Right renal cortex interstitium (tissue), 3 donors: ENCODE results near the gene POLR2J2. TPM values are rescaled to one million over a fixed set of nuclear protein-coding genes. Genes with fewer than 3 reads are reported as not detected.
"Not testable (repeated sequence)": the region's sequence is repeated elsewhere in the genome, so short reads cannot be mapped to it uniquely, and the experiment has no call there.

Experiments used
- DNase-seq, 3 donors: peaks; one replicate each; pipeline ENCODE4 v3.0.0-alpha.2; 2013; ENCODE audit warnings: low read depth in 3 of 3, low spot score in 2 of 3
- polyA plus RNA-seq, 3 donors: library from polyadenylated mRNA; unstranded; fragments of 120-200 nt; gene quantifications; one replicate each; pipeline ENCODE4 v1.2.1, GENCODE V29; 2013; ENCODE audit not compliant: insufficient read length in 3 of 3

The POLR2J2 gene
- polyA plus RNA-seq, 3 donors, result 0.97 to 2.7 (median 1.1) TPM

DNA sequence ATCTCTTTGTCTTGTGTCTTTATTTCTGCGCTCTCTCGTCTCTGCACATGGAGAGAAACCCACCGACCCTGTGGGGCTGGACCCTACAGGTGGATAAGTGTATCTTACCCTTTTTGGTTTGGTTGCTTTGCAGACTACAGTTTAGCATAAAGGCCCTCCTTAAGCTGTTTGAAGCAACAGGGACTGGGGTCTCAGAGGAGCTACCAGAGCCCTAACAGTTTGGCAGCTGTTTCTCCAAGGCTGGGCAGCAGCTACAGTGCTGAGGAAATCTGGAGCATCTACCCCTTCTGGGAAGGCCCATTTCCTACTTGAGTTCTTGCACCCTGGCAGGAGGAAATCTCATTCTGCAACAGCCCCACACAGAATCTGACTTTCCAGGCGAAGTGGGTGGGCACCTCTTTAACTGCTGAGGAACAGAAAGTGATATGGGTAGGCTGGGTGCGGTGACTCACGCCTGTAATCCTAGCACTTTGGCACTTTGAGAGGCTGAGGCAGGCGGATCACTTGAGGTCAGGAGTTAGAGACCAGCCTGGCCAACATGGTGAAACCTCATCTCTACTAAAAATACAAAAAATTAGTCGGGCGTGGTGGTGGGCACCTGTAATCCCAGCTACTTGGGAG lies 2.1 kb upstream of the POLR2J2 start:
- DNase-seq, result not testable (repeated sequence)

DNA sequence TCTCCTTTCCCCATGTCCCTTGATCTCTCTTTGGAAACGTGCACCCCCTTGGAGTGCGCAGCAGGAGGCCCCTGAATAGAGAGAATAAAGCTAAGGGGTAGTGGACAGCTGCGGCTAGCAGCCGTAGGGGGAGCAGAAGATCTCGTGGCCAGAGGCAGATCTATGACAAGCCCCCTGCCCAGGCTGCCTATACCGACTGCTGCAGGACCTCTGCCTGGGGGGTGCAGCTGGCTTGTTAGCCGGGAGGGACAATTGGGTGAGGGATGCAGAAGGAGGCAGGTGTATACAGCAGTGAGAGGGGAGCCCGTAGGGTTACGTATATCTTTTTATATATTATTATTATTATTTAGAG lies 469 bp upstream of the POLR2J2 start:
- not testable (repeated sequence) for DNase-seq

DNA sequence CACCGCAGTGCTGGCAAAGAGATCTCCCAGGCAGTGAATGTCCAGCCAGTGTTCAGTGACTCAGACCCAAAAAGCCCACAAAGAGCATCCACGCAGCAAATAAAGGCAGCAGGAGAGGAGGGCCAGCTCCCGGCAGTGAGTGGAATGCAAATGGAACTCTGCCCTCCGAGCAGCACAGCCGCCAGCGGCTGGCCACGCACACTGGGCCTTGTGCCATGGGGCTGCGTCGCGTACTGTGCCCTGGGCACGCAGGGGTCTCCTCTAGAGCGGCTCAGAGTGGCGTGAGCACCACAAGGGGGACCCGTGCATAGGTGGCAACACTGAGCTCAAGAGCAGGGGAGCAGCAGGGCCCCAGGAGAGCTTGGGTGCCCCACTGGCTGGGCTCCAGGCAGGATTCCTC lies 3.9 kb downstream of the POLR2J2 start:
- not testable (repeated sequence) for DNase-seq

DNA sequence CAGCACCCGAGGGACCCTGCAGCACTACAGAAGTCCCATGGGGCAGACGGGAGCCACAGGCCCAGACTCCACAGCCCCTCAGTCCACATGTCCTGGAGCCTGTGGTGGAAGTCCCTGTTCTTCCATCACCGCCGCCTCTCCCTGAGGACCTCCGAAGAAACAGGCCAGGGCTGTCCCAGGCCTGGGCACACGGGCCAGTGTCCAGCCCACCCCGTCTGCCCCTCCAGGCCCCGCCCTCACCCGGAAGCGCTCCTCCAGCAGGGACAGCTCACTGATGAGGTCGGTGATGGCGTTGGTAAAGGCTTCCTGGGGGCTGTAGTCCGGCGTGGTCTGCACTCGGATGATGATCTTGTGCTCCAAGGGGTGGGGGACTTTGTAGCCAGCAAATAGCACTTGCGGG lies 4.6 kb downstream of the POLR2J2 start:
- DNase-seq, result not testable (repeated sequence)

DNA sequence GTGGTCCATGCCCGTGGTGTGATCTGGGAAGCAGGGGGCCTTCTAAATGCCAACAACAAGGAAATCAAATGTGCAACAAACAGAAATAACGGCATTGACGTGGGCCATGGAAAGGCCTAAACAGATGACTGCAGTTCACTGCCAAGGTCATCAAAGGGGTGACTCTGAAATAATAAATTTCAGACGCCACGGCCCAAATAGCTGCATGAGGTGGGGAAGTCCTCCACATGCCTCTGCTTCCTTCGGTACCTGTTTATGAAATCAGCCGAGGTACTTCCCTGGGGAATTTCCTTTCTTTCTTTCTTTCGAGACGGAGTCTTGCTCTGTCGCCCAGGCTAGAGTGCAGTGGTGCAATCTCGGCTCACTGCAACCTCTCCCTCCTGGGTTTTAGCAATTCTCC lies 6.7 kb downstream of the POLR2J2 start:
- not testable (repeated sequence) for DNase-seq

DNA sequence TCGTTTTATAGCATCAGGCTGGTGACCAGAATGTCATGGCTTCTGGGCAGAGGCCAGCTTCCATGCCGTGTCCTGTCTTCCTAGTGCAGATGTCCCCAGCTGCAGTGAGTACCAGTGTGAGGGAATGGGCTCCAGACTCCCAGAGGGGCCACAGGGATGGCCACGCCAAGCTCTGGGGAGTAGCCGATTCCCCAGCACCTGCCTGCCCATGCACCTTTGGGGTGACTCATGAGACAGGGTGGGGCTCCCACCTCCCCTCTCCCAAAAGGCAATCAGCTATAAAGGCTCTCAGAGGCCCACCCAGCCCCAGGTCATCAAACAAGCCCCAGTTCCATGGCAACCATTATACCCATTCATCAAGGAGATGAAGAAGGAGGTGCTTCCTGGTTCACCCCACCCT lies 21.5 kb downstream of the POLR2J2 start, which contains the start of gene SPDYE2B:
SPDYE2B (plus strand) TSS at position 396 of the 400 bp plus-strand sequence. CDS start 2,030 bp downstream, outside the sequence.
- DNase-seq, result not testable (repeated sequence)

DNA sequence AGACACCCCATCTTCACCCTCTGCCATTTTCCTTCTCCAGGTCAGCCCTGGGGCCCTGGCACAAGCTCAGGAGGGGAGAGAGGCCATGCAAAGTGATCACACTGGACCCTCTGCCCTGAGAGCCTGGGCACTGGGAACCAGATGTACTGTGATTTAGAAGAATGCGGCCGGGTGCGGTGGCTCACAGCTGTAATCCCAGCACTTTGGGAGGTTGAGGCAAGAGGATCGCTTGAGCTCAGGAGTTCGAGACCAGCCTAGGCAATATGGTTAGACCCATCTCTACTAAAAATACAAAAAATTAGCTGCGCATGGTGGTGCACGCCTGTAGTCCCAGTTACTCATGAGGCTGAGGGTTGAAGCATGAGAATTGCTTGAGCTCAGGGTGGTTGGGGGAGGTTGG lies 23.6 kb downstream of the POLR2J2 start:
- not testable (repeated sequence) for DNase-seq

DNA sequence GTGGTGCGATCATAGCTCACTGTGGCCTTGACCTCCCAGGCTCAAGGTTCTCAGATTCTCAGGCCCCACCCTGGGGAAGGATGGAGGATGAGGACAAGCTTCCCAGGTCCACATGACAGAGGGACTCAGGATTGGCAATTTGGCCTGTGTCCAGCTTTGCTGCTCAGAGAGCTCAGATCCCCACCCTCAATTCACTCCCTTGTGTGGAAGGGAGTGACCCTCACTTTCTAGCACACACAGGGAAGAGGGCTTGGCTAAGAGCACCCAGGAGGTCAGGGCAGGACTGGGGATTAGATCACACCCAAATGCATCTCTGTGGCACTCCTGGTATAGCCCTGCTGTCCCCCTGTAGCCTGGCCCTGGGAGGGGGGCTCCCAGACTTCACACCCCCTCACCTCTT lies 28.1 kb downstream of the POLR2J2 start:
- not testable (repeated sequence) for DNase-seq

DNA sequence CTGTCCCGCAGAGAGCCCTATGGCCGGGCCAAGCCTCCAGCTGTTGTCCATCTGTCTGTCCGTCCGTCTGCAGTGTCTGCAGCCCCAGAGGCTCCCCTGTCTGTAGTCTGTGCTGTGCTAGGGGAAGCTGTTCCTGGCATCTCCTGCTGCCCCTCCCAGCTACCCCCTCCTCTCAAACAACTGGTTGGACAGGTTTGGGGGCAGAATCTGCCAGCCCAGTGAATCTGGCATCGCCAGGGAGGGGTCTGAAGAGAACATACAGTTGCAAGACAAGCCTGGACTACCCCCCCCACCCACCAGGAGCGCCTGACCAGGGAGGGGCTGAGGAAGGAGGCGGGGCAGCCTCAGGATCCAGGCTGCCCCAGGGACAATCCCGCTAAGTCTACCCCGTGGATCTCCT lies 28.8 kb downstream of the POLR2J2 start, which contains the start of gene UPK3BL1:
UPK3BL1 (minus strand) TSS at position 101 of the 400 bp plus-strand sequence; CDS start at position 51, 50 bp downstream.
- not testable (repeated sequence) for DNase-seq

DNA sequence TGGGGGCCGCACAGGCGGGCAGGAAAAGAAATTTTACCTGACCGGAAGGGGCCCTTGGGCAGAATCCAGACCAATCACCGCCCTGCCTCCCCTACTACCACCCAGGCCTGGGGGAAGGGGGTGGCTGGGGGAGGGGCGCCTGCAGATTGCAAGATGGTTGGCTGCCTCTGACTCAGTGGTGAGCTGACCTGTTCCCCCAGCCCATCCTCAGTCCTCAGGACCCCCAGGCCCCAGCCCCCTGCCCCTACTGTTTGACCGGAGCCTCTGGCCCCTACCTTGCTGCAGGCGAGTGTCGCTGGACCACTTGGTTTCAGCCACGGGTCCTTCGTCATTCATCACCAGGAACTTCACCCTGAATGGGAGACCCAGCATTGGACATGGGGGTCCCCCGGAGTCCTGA lies 32.6 kb downstream of the POLR2J2 start:
- not testable (repeated sequence) for DNase-seq

DNA sequence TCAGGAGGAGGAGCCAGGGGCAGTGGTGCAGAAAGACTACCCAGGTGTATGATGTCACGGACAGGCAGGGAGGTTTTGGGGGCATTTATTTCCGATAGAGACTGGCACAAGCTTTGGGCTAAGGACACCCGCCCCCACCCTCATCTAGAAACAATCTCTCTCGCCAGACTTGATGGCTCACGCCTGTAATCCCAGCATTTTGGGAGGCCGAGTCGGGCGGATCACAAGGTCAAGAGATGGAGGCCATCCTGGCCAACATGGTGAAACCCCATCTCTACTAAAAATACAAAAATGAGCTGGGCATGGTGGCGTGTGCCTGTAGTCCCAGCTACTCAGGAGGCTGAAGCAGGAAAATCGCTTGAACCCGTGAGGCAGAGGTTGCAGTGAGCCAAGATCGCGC lies 34.5 kb downstream of the POLR2J2 start:
- DNase-seq, result not testable (repeated sequence)

DNA sequence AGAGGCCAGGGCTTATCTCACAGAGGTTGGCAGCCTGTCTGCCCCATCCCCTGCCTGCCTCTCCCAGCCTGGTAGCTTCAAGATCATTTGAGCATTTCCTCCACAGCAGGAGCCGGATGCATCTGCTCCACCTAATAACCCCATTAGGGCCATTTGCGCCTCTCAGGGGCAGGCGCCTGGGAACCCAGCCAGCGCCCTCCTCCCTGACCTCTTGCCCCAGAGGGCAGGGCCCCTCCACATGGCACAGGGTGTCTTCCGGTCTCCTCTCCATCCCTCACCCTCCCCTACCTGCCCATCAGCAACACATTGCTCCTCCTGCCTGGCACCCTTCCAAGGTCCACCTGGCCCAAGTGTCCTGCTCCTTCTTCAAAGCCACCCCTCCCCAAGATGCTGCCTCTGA lies 36.1 kb downstream of the POLR2J2 start:
- DNase-seq, result not testable (repeated sequence)

DNA sequence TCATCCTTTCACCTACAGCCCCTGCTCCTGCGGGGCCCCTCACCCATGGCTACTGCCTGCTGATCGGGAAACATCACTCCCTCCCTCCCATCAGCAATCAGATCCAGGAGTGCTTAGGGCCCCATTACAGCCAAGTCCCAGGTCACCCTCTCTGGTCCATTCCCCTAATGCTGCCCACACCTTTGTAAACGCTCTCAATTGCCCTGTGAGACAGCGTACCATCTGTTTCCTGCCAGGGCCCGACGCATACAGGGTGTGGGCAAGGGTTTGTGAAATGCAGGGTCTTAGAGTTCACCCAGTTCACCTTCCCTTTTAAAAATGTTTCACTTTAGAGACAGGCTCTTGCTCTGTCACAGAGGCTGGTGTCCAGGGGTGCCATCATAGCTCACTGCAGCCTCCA lies 37.2 kb downstream of the POLR2J2 start:
- DNase-seq, result not testable (repeated sequence)

DNA sequence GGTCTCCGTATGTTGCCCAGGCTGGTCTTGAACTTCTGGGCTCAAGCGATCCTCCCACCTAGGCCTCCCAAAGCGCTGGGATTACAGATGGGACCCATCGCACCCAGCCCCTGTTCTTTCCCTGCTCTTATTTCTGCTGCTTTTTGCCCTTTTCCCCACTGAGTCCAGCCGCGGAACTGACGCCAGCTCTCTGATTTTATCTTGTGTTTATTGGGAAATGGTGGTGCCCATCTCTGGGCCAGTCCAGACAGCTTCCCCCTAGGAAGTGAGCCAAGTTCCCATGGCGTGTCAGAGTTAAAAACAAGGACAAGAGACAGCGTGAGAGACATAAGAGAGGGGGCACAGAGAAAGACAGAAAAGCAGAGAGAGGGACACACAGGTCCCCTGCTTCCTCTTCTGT lies 40.8 kb downstream of the POLR2J2 start:
- not testable (repeated sequence) for DNase-seq

DNA sequence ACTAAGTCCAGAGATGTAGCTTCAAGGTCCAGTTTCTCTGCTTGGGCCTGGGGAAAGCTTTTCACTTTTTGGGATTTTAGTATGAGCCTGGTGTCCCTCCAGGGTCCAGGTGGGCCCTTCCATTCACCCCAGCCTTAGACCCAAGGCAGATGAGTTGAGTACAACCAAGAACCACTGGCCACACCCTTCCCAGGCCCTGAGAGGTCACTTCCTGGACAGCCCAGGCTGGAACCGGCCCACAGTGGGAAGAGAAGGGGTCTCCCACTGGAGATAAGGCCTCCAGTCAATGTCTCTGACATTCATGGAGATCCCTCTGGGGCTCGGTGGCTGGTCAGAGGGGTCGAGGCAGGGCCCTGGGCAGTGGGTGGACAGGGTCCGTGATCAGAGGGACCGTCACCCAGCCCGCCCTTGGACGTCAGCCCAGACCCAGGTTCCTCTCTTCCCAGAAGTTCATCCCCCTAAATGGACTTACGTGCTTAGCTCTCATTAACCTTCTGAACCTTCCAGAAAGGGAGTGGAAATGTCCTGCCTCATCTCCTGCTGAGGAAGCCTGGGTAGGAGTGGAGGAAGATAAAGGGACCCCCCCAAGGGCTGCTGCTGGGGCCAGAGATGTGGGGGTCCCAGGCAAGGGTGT lies 44.1 kb downstream of the POLR2J2 start:
- DNase-seq, result not testable (repeated sequence)

DNA sequence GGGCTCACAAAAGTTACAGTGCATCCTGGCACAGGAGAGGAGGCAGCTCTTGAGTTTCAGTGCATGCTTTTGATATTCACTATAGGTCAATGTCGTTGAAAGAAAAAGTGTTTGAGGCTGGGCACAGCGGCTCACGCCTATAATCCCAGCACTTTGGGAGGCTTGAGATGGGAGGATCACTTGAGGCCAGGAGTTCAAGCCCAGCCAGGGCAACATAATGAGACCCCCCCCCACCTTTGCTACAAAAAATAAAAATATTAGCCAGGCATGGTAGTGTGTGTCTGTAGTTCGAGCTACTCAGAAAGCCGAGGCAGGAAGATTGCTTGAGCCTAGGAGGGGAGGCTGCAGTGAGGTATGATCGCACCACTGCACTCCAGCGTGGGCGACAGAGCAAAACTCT lies 53.3 kb downstream of the POLR2J2 start:
- not testable (repeated sequence) for DNase-seq

DNA sequence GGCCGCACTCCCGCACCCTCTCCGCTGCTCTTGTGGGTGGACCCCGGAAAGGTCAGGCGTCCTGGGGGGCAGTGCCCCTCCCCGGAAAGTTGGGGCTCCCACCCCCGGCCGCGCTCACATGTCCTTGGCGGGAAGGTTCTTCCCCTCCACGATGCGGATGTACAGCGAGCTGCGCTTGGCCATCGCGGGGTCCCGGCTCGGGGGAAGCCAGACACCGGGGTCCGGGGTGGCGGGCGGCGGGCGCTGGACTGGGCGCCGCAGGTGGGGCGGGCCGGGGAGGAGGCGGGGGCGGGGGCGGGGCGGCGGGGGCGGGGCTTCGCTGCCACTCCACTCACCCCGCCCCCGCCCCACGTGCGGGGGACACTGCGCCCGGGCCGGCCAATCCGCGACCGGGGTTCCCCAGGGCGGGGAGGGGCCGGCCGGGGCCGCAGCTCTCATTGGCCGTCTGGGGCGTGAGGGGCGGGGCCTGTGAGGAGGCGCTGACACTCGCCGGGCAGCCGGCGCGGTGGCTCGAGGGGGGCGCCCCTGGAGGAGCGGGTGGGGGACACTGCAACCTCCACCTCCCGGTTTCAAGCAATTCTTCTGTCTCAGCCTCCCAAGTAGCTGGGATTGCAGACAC lies 54.8 kb downstream of the POLR2J2 start, which contains the start of gene RASA4:
RASA4 (minus strand) TSS at position 250 of the 619 bp plus-strand sequence; CDS start at position 183, 67 bp downstream.
- DNase-seq, result not testable (repeated sequence)
